ENCODE results near the gene DGKI.

The DGKI gene

DNA sequence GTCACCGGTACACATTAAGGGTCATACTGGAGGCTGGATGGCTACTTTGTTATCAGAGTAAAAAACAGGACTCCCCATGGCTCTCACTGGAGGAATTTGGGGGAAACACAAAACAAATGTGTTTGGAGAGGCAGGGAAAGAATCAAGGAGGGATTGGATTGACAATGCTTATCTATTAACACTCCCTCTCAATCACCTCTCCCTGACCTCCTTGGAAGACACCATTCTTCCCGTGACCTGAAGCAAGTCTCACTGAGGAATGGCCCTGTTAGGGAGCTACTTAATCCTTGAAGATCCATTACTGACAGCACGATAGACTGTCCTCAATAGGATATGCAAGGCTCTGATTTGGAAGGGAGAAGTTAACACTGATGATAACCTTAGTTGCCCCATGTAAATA, 261.2 kb downstream of the DGKI start:
- DNase-seq, result no peak

DNA sequence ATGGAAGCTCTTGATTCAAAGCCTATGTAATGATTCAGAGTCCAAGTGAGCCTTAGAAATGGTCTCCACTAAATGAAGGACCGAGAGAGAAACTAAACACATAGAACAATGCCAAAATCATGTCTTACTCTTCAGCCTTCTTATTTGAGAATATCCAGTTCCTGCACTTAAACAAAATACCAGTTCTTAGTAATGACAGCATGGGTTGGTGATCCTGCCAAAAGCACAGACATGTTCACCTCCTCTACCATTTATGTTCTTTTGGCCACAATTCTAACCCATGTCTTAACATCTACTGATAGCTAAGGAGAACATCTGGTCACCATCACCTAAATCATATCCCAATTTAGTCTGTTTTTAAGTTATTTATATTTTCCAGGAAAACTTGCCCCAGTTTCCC, 263.6 kb downstream of the DGKI start:
- no peak for DNase-seq

DNA sequence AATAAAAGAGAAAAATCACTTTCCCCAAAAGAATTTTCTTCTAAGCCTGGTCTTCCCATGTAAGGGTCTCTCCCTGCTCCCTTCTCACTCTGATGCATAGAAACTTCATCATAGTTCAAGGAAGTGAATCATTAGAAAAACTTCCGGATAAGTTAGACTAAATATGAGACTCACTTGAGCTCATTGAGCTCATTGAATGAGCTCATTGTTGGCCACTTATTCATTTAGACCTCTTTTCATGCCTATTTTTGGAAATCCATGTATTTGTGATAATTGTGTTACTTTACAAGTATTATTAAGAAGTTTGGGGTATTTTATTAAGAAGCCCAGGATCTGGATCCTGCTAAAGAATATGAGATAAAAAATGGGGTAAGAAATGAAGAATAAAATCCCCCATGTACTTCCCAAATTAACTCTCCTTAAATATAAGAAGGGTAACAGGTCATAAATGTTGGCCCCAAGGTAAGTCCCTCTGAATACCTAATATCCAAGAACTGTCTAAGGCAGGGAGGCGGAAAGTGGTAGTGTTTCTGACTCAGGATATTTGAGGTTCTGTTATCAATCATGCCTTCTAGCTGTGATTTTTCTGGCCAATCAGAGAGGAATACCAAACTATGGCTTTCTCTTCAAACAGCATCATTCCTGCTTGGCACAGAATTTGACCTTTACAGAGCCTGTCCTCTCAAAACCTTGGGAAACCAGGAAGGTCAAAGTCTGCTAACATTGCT, 266.7 kb downstream of the DGKI start:
- DNase-seq, result no peak

DNA sequence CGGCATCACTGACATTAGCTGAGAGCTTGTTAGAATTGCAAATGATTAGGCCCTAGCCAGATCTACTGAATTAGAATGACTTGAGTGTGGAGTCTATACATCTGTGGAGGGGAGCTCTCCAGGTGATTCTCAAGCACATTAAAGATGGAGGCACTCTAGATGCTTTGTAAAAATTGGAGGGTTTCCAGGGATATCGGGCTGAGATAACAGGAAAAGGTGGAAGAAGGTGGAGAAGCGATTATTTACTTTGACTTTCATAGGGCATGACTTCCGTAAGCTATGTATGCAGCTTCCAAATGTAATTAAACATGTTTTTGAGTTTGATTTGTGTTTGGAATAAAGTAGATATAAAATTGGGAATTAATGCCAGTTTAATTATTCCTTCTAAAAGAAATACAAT, 268.2 kb downstream of the DGKI start:
- no peak for DNase-seq

DNA sequence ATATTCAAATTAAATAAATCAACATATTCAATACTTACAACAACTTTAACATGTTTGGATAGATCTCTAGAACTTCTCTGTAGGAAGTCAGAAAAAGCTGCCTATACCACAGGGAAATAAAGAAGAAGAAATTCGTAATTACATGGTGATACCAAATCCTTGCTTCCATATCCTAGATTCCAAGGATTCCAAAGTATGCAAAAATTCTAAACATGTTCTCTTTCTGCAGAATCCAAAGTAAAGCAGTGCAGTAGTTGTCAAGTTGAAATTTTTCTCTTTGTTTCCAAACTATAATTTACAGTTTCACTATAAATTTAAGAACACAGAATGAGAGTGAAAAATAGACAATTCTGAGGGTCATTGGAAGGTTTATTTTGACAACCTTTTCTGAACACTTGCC, 269.6 kb downstream of the DGKI start:
- no peak for DNase-seq

DNA sequence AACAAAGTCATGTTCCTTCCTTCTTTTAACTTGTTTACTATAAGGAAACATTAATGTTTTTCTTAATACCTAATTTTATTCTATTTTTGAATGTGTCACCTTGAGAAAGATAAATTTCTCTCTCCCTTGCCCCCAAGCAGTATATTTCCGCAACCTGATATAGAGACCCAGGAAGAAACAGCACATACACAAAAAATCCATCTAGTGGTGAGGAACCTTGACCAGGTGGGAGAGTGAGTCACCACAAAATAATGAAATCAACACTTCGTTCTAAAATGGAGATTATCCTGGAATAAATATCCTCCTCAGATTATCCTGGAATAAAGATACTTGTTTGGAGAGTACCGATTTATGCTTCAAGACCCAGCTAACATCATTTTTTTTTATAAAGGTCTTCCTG, 270.3 kb downstream of the DGKI start:
- no peak for DNase-seq

DNA sequence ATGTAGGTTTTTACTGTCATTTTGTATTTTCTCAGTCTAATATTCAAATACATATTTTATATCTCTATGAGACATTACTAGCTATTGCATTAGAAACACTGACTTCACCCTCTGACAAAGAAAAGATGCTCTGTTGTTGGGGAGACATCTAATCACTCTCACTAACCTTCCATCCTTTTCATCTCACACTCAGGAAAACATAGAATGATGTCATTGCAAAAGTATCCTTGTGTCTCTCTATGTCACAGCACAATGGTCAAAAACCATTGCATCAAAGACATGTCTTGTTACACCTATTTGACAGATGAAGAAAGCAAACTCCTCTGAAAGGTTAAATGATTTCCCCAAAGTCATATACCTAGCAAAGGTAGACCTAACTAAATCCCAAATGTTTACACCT, 272.0 kb downstream of the DGKI start:
- no peak for DNase-seq

DNA sequence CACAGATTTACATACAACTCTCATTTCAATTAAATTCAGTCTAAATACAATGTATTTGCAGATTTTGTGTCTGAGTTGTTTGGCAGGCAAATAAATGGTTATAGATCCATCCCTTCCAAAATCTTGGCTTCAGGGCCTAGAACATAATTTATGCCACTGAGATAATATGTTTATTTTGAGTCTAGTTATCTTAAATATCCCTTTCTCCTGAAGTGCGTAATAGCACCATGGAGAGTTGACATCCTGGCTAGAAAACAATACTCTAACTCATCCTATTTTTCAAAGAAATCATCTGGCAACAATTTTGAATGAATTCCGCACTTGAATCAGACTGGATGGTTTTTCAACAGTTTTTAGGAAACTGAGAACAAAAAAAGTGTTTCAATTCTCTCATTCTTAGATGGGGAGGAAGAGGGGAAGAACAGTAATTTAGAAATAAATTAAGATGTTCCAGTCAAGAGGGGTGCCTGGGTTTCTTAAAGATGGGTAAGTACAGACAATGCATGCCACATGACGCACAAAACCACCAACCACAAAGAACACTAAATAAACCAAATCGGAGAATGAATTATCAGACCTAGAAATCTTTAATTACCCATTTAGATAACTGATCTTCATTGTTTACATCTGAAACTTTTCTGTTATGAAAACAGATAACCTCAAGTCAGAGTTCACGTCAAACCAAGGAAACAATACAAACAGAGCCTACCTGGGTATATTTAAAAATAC, 274.6 kb downstream of the DGKI start:
- no peak for DNase-seq

DNA sequence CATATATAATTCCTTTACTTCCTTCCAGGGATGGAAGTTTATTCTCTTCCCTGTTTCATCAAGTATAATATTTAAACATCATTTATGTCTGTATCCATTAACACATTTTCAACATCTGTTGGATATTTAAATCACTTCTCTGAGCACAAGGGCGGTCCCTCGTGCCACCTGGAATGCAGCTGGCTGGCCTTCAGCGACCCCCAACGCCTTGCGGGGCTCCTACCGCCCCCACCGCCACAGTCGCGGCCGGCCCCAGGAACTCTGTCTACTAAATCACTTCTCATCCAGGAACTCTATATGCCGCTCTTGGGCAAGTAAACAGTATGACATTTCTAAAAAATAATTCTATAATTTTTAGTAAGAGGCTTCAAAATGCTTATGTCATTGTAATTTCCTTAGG, 282.1 kb downstream of the DGKI start:
- DNase-seq, result no peak

DNA sequence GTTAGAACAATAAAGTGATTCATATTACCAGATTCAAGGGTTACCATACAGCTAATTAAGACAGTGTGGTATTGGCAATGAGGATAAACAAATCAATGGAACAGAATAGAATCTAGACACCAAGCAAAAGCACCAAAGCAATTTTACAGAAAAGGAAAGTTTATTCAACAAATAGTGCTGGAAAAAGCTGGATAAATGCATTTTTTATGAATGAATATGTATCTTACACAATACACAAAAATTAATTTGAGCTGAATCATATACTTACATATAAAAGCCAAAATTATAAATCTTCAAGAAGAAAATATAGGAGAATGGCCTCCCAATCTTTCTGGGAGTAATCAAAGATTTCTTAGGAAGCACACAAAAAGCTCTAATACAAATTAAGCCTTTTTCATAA, 282.8 kb downstream of the DGKI start:
- DNase-seq, result no peak

DNA sequence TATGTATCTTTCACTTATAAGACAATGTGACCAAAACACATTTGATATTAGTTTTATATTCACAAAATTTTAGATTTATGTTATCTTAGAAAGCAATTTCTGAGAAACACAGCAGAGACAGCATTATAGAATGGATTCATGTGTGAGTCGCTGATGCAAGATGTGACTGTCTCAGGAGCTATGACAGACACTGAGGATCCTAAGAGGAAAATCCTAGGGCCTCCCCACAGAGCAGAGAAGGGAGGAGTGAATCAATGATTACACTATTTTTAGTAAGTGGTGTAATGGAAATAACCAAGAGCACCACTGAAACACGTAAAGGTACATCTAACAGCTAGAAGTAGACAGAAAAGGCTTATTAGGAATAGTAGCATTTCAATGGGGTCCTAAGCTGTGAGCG, 299.3 kb downstream of the DGKI start:
- DNase-seq, result no peak

DNA sequence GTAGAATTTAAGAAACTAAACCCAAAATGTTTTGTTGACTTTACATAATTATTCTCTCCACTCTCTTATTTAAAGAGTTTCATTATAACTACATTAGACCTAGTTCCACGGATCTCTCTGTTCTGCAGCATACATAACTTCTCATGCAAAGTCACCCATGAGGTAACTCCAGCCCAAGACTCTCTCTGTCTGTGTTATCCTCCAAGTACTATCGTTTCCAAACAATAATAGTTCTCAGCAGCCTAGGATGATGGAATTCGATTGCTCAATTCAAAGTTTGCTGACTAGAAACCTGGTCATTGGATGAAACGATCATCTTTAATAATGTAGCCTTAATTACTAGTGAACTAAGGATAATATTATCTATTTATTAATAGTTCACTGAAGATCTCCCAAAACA, 300.1 kb downstream of the DGKI start:
- DNase-seq, result no peak

DNA sequence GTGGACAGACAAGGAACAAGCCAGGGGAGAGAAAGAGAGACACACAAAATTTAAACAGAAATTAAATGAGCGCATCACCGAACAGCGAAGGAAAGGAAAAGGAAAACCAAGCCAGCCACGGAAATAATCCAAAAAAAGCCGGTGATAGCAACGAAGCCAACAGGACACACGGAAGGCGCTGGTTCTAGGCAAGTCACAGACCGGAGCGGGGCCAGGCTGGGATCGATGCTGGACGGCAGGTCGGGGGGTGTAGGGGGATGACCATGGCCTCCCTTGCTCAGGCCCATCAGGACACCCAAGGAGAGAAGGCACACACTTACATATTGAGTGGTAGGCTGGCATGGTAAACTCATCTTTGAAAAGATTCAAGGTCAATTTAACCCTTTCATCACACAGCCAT, 300.8 kb downstream of the DGKI start:
- no peak for DNase-seq

DNA sequence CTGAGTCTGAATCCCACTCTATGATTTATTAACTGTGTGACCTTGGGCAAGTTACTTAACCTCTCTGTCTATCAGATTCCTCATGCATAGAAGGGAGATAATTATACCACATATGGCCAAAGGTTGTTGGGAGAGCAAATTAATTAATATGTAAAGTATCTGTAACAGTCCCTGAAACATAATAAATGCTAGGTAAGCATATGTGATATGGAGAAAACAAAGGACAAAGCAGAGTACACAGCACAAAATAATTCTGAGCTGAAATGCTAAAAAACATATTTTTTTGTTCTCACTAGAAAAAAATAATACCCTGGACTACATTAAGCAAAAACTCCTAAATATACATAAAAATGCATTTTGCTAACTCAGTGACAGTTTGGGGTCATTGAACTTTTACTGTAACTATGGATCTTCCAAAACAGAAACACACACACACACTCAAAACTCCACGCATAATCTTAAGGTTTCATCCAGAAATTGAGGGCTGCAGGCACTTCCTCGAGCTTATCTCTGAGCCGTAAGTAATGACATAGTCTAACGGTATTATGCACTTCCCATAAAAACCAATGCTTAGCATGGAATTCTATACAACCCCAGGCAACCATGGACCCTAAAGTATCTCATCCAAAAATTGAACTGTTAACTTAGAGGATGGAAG, 301.6 kb downstream of the DGKI start:
- no peak for DNase-seq

DNA sequence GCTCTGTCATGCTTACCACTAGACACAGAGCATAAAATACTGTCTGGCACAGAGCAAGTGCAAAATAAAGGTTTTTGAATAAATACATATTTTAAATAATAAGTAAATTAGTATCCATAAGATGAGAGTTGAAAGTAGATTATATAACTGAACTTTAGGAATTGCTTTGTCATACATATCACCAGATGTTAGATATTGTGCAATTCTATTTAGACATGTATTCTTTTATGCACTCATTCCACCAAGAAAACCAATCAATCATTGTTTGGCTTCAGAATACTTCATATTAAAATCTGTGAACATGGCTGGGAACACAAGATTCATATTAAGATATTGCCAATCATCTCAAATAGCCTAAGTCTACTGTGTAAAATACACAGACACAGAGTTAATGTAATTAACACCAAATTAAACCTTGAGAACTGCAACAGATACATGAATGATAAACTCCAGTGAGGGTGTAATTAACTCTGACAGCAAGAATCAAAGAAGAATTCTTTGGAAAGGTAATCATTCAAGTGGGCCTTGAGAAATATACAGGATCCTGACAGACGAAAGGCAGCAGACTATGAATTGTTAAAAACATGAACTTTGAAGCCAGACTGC, 302.2 kb downstream of the DGKI start:
- DNase-seq, result no peak

DNA sequence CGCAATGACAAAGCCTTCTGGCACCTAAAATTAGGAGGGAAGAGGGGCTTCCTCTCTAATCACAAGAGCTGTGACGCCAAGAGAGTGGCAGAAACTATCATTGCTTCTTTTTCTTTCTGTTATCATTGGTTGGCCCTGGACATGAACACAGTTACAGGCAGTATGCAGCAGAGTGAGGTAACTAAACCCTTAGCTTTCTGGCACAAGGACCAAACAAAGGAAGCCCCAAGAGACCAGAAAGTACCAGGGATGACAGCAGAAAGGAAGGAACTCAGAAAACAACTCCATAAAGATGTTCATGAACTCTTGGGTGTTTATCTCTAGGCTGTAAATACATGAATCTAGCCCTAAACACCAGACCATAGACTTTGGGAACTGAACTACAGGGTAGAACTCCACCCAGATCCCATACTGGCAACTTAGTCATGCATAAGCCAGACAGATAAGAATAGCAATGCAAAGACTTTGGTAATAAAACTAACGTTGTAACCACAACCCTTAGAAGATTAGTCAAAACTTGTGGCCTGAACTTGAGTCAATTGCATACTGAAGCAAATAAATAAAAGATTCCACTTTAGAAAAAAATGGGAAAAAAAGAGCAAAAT, 307.6 kb downstream of the DGKI start:
- no peak for DNase-seq

DNA sequence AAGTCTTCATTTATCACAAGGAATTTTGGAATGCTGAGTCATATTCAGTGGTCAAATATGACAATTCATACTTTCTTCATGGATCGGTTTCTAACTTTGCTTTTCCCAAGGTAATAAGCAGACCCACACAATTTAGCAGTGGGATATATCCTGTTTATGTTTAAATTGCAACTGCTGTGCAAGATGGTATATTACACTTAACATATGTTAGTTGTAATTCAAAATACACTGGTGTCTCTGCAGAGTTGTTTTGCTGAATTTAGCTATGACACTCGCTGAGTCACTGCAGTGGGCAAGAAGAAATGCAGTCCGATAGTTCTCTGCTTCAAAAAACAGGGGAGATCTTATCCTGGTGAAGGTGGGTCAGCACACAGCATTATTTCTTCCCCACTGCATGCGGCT, 308.4 kb downstream of the DGKI start:
- DNase-seq, result no peak

DNA sequence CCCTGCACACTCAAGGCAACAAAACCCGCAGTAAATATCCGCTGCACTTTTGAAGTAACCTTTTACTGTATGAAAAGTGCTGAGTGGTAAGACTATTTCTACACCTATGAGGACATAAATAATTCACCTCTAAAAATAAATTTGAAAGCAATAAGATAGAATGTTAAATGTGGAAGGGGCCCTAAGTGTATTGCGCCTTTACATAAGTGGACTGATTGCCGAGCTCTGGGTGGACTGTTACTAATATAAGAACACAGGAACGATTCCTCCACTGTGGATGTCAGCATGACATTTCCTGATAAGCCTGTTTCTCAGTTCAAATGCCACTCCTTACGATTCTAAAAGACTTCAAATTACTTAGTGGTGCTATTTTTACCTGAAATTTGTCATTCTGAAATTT, 311.2 kb downstream of the DGKI start:
- DNase-seq, result no peak

DNA sequence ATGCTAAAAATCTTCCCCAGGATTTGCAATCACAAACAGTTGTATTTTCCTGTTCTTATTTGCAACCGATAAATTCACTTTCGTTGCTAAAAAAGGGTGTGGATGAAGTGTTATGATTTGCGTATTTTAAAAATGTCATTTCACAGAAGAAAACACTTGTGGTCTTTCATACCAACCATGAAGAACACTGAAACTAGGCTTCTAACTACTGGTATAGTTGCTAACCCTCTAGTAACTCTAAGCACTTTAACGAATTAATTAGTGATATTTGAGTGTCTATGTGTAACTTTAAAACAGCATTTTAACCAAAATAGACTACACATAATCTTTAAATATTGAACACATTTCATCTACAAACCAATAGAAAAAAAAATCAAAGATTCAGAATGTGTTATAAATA, 315.1 kb downstream of the DGKI start:
- DNase-seq, result no peak

DNA sequence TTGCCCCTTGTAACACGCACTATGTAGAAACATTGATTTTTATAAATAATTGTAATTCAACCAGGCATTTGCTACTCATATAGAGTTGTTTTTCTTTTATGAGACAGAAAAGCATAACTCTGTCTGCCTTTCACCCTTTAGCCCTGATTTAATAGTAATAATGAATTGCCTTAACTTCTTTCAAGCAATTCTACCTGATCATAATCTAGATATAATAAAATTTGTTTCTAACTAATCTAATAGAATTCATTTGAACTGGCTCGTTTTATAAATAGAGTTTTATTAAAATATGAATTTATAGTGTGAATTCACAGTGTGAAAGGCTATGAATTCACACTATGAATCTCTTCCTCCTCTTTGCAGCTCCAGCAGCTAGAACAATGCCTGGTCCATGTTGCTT, 319.1 kb downstream of the DGKI start:
- DNase-seq, result no peak

DNA sequence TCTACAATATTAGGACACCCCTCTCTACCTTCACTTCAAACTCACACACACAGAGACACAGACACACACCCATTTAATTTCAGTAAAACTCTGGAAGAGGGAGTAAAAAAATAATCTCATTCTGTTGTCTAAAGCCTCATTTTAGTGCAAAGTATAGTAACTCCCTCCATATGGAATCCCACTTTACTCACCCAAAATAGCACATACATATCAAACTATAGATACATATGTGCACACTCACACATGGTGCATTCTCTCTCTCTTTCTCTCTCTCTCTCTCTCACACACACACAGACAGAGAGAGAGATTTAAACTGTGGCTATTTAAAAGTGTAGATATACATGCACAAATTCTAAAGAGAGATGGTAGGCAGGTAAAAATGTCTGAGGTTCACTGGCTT, 323.6 kb downstream of the DGKI start:
- no peak for DNase-seq

DNA sequence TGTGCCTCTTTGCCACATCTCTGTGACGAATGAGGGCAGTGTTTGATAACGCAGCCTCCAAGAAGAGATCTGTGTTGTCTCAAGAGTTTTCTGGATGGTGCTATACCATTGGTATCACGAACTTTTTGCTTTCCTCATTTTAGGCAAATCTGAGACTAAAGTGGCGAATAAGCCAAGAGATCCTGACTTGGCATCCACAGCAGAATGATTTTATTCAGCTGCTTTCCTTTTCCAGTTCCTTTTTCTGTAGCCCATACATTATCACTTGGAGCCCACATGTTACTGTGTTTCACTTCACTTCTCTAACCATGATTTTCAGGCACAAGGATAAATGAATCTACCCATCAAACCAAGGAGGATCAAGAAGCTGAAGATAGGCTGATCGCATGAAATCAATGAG, 325.3 kb downstream of the DGKI start:
- DNase-seq, result no peak

DNA sequence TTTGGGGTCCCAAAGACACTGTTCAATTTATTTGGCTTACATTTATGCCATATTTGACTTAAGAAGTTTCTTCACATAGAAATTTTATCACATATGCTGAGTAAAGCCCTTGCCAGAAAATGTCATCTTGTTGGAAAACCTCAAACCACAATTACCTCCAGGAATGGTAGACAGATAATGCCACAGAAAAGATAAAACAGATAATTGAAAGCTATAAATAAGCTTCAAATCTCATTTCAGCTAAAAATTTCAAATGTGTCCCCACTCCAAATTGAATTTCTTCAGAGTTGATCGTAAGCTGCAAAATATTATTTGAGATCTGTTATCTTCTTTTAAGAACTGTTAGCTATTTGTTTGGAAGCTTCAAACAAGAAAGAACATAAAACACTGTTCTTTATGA, 326.8 kb downstream of the DGKI start:
- no peak for DNase-seq
